CD4-positive, alpha-beta T cell treated with Interleukin-1 beta for 1 hour (primary cell): ENCODE data around the gene IGF2R.
A peak's percentile ranks its signal among the peaks of the same experiment; 100 is the strongest.

Experiments
- DNase-seq, 2 donors: peaks; one replicate each; pipeline ENCODE4 v3.0.0-alpha.2; 2020 to 2022

The IGF2R gene

DNA sequence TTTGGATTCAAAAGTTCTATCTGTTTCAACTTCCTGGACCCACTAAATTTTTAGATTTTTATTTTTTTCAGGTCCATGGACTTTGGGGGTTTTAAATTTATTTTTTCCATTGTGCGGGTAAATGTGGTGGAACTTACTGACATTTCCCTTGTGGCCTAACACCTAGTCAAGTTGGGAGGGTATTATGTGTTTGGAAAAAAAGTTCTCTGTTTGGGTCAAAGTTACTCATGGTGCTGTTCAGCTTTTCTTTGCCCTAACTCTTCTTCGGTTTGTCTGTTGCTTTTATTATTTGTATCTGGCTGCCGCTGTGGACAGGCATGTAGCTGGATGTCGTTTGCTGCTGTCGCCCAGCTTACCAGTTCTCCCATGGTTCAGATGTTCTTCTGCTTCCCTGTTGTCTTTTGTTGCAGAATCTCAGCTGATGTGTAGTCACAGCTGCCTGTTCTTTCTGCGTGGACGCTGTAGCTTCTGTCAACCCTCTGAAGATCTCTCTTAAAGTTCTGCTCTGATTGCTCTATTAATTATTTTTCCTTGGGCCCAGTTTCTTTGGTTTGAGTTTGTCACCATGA, 7.9 kb downstream of the IGF2R start:
- no peak for DNase-seq

GRCh38 chr6:159977255-159977903, 8.5 kb downstream of the IGF2R start:
- no peak for DNase-seq

- DNase-seq, result no peak
Measured at GRCh38 chr6:159977904-159978268, 9.0 kb downstream of the IGF2R start.

- peak in 1 of 2 donors; percentile 48 for DNase-seq
Measured at GRCh38 chr6:159978291-159979135, 9.6 kb downstream of the IGF2R start.

GRCh38 chr6:159979136-159979874, 10.4 kb downstream of the IGF2R start:
- peak; percentile 58 to 60 for DNase-seq

GRCh38 chr6:159980474-159980873, 11.6 kb downstream of the IGF2R start:
- DNase-seq, result no peak

GRCh38 chr6:159981071-159981402, 12.2 kb downstream of the IGF2R start:
- no peak for DNase-seq

GRCh38 chr6:159981403-159982245, 12.7 kb downstream of the IGF2R start:
- DNase-seq, result peak; percentile 62 to 73

- DNase-seq, result peak in 1 of 2 donors; percentile 35
Measured at GRCh38 chr6:159982731-159983506, 14.0 kb downstream of the IGF2R start.

DNA sequence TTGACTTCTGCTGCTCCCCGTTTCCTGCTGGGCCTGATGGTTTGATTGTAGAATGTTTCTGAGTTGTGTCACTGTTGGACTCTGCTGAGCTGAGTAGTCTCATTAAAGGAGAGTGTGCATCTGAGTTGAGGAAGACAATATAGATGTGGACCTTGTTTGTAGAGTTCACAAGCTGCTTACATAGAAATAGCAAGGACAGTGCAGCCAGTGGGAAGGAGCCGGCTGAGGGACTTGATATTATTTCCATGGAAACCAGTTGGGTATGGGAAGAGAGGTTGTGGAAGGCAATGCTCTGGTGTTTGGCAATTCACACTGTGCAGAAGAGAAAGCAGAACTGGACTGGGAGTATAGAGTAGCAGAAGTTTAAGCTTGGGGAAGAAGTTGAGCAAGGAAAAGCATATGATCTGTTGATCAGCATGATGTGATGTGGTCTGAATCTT, 14.8 kb downstream of the IGF2R start:
- no peak for DNase-seq

DNA sequence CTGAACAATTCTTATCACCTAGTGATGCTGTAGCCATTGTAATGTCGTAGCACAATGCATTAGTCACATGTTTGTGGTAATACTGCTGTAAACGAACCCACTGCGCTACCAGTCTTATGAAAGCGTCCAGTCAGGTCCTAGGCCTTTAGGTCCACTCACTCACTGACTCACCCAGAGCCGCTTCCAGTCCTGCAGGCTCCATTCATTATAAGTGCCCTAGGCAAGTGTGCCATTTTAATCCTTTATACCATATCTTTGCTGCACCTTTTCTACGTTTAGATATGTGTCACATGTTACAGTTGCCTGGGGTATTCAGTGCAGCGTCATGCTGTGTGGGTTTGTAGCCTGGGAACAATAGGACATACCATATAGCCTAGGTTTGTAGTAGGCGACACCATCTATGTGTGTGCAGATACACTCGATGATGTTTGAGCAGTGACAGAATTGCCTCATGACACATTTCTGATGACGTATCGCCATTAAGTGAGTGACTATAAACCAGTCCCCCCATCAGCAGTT, 15.4 kb downstream of the IGF2R start:
- peak in 1 of 2 donors; percentile 36 for DNase-seq

GRCh38 chr6:159985296-159985945, 16.5 kb downstream of the IGF2R start:
- no peak for DNase-seq

DNA sequence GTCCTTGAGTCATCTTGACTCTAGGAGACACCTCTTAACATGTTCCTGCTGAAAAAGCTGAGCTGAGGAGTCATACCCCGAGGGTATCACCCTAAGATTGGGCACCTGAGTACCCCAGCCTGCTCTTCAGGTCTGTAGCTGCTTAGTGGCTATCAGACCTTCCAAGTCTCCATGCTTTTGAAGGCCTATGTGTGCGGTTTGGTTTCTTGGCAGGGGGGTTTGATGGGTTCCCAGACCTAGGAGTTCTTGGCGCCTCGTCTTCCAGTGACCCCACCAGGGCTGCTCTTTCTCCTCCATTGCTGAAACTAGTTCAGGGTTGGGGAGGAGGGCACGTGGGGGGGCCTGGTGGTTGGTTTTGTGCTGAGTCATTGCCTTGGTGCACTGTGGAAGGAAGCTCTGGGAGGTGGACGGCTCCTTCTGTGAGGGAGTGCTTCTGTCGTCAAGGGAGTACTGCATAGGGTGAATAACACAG, 20.1 kb downstream of the IGF2R start:
- DNase-seq, result no peak

GRCh38 chr6:159989492-159990480, 20.9 kb downstream of the IGF2R start:
- no peak for DNase-seq

GRCh38 chr6:159992366-159992765, 23.5 kb downstream of the IGF2R start:
- no peak for DNase-seq

GRCh38 chr6:159995405-159995804, 26.5 kb downstream of the IGF2R start:
- DNase-seq, result no peak

- DNase-seq, result no peak
Measured at GRCh38 chr6:159996087-159996622, 27.3 kb downstream of the IGF2R start.

GRCh38 chr6:159996626-159997497, 28.0 kb downstream of the IGF2R start:
- DNase-seq, result no peak
